Measurements from ENCODE around the gene CKMT2.

GRCh38 chr5:81232464-81233079, 550 bp upstream of the CKMT2 start:
- no peak for TF ChIP-seq CTCF (IDR thresholded peaks at IDR 0.05; ENCODE audit: borderline replicate concordance, extremely low read depth, low read length, poor library complexity, severe bottlenecking)
- no peak for TF ChIP-seq EZH2 (IDR thresholded peaks at IDR 0.05; ENCODE audit: borderline replicate concordance, low read depth, low read length, severe bottlenecking)
